HG02973 (cell line): ENCODE measurements around the gene CDHR5.
"Not testable (repeated sequence)": the region's sequence is repeated elsewhere in the genome, so short reads cannot be mapped to it uniquely, and the experiment has no call there.

ENCODE experiments used
- ATAC-seq: cut with Tn5 transposase; IDR thresholded peaks from one replicate; pipeline ENCODE4 v1.9.1; 2021; ENCODE audit warnings: moderate library complexity; ENCODE audit not compliant: unreplicated experiment

CDHR5 gene, protein sequence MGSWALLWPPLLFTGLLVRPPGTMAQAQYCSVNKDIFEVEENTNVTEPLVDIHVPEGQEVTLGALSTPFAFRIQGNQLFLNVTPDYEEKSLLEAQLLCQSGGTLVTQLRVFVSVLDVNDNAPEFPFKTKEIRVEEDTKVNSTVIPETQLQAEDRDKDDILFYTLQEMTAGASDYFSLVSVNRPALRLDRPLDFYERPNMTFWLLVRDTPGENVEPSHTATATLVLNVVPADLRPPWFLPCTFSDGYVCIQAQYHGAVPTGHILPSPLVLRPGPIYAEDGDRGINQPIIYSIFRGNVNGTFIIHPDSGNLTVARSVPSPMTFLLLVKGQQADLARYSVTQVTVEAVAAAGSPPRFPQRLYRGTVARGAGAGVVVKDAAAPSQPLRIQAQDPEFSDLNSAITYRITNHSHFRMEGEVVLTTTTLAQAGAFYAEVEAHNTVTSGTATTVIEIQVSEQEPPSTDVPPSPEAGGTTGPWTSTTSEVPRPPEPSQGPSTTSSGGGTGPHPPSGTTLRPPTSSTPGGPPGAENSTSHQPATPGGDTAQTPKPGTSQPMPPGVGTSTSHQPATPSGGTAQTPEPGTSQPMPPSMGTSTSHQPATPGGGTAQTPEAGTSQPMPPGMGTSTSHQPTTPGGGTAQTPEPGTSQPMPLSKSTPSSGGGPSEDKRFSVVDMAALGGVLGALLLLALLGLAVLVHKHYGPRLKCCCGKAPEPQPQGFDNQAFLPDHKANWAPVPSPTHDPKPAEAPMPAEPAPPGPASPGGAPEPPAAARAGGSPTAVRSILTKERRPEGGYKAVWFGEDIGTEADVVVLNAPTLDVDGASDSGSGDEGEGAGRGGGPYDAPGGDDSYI

DNA sequence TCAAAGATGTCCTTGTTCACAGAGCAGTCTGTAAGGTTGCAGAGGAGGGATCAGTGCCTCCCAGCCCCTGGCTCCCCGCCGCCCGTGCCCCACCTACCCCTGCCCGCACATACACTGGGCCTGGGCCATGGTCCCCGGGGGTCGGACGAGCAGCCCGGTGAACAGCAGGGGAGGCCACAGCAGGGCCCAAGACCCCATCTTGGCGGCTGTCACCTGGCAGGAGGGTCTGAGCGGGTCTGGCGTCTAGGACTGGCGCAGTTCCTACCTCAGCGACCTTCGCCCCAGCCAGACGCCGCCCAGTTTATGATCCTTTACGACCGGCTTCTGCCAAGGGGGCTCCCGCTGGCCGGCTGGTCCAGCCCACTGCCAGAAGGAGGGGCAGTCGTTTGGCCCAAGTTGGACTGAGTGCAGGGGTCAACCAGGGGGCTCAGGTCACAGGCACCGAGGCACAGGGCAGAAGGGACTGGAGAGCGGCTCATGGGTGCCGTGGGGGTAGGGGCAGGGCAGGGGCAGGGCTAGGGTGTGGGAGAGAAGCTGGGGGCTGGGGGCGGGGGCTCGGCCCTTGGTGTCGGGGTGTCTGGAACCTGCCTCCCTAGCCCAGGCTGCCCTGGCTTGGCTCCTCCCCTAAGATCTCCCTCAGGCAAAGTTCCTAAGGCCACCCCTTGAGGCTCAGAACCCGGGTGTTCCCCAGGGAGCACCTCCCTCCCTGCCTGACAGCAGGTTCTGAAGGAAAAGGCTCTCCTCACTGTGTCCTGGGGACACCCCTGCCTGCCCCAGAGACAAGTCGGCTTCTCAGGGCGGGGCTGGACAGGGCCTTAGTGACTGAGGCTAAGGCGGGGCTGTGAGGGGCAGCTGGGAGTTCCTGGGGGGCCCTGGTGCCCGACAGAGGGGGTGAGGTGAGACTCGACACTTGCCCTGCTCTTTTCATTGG lies at the start of gene CDHR5:
Gene CDHR5, minus strand, starts transcription at position 251 of the 931 bp plus-strand sequence. Its CDS starts 53 bp downstream, at position 198.
- no peak for ATAC-seq

DNA sequence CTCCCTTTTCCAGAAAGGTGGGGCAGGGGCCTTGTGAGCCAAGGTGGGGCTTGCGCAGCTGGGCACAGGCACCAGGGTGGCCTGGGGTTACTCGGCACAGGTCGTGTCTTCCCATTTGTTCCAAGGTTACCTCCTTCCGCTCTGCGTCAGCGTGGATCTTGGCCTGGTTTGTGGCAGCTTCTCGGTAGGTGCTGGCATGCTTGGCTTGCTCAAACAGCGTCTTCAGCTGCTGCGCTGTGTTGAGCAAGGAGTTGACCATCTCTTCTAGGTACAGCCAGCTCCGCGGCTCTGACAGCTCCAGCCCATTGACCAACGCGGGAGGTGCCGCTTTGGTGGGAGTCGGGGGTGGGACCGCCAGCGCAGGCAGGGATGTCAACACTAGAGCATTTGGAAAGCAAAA lies 49.7 kb upstream of the CDHR5 start:
- ATAC-seq = no peak

DNA sequence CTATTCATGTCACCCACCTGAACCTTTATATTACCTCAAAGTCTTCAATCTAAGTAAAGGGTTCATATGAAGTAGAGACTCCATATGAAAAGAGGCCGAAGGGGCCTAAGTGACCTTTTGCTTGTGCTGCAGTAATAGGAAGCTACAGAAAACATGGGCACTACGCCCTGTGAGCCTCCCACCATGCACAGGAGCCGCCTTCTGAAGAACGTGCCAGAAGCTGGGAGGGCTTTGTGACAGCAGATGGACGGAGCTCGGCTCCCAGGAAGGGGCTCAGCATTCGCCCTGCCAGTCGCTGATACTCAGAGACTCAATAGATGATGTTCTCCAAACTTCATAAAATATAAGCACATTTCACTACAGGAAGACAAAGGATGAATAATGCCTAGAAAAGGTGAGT lies 49.1 kb upstream of the CDHR5 start:
- ATAC-seq = no peak

DNA sequence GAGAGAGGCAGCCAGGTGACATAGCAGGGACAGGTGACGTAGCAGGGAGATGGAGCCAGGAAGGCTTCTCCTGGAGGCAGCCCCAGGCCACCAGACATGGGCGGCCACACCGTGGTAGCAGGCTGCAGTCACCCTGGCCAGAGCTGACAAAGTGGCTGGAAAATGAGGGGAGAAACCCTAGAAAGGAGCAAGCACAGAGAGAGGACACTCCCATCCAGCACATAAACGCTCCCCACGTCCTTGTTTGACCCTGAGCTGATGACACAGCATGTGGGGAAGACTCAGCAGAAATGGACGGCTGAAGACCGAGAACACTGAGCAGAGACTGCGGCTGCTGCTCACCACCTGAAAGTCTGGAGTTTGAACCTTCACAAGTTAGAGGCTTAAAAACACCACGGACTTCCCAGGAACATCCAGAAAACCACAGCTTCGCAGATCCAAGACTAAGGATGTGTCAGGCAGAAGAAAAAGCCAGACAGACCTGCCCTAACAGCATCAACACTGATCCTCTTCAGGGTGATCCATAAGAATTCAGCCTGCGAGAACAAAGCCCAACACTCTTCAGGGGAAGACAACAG lies 41.0 kb upstream of the CDHR5 start:
- no peak for ATAC-seq

DNA sequence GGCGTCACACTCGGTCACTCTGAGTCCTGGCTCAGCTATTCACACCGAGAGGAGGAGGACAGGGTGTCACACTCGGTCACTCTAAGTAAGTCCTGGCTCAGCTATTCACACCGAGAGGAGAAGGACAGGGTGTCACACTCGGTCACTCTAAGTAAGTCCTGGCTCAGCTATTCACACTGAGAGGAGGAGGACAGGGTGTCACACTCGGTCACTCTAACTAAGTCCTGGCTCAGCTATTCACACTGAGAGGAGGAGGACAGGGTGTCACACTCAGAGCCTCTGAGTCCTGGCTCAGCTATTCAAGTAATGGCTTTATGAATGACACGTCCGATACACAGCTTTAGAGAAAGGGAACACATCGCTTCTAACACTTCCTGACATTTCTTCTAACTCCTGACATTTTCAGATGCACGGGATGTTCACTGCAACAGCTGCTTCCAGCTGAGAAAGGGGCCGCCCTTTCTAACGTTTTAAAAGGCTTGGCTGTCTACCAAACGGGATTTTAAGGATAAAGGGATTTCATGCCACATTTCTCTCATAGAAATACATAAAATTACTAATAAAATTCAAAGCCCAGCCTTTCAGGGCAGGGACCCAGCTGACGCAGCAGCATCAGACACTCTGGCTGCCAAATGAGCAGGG lies 40.4 kb upstream of the CDHR5 start:
- no peak for ATAC-seq

DNA sequence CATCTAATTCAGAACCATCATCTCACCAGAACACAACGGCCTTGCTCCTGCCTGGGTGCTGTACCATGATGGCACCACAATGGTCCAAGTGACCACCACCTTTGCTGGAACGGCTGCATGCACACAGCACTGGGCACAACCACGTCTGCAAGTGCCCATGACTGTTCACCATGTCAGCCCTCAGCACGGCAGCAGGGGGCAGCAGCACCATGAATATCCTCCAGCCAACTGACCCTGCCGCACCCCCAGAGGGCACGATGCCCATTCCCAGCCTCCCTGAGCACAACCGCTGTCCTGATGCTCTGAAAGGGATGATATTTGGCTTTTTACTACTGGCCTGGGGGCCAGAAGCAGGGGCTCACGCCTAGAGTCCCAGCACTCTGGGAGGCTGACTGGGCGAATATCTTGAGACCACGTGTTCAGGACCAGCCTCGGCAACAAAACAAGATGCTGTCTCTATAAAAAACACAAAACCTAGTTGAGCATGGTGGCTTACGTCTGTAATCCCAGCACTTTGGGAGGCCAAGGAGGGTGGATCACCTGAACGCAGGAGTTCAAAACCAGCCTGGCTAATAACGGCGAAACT lies 38.0 kb upstream of the CDHR5 start:
- no peak for ATAC-seq

DNA sequence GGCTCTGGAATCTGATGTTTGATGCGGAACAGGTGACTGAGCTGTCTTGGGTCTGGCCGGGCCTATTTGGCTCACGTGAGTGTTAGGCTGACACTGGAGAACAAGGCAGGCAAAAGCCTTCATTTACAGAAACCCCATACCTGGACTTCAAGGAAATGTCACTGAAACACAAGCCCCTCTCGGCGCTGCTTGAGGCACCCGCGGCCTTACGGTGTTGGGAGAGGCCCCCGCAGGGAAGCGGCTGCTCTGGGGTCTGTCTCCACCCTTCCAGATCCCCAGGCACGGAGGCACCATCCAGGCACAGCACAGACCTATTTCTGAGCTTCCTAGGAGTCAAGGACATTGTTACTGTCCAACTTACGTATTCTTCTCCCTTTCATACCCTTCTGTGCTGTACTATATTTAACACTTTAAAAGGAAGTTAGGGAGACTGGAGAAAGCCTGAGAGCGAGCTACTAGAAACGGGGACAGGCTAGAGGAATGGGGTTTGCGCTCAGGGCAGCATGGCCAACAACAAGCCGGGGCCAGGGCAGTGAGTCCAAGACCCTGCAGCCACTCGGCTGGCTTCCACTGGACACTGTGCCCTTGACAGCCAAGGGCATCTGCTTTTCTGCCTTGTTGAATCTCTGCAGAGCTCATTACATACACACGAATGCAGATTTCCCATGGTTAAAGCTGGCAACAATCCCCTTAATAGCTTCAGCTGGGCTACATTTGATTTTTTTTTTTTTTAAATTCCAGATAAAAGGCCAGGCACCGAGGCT lies 36.1 kb upstream of the CDHR5 start:
- ATAC-seq = no peak

DNA sequence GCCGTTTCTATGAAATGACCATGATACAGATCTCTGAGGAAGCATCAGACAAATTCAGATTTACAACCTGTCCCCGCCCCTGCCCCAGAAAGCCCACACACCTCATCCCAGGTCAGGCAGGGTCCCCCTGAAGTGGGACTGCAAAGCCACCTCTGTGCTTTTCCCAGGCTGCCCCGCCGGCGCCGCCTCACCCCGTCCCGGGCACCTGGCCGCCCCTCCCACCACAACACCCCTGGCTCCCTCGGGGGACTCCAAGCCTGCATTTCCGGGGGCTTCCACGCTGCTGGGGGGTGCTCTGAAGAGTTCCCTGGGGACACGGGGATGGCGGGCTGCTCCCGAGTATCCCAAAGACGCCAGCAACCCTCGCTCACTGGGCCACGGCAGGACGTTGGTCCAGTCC lies 35.5 kb upstream of the CDHR5 start:
- no peak for ATAC-seq

DNA sequence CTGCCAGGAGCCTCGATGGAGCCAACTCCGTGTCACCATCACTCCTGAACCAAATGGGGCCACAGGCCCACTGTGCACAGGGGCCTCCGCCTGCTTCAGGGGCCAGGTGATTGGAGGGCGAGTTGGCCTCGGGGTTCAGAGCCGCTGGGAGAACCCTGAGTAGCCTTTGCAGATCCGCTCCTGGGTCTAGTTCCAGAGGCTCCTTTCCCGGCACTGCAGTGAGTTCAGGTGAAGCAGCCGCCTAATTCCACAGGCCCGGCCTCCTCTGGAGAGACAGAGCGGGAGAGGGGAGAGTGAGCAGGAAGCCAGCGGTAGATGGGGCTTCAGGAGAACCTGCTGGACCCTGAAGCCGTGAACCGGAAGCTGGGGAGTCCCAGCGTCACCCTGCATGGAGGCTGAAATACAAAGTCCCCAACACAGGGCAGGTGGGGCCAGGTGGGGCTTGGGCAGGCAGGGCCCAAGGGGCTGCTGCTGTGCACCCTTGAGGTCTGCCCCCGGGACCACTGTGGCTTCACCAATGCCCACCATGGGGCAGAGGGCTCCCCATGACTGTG lies 34.9 kb upstream of the CDHR5 start:
- ATAC-seq = no peak

DNA sequence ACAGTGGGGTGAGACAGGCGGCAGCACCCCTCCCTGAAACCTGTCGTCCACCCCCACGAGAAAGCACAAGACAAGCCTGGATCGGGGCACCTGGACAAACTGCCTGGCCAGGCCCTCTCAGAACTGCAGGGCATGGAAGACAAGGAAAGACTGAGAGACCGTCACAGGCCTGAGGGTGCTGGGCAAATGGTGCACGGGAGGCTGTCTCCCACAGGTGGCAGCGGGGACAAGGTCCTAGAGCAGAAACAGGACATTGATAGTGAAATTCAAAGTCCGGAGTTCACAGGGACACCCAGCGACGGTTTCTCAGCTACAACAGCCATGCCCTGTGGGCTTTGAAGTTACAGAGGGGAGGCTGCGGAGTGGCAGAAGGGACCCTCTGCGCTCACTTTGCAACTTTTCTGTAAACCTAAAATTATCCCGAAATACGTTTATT lies 33.0 kb upstream of the CDHR5 start:
- ATAC-seq = no peak

DNA sequence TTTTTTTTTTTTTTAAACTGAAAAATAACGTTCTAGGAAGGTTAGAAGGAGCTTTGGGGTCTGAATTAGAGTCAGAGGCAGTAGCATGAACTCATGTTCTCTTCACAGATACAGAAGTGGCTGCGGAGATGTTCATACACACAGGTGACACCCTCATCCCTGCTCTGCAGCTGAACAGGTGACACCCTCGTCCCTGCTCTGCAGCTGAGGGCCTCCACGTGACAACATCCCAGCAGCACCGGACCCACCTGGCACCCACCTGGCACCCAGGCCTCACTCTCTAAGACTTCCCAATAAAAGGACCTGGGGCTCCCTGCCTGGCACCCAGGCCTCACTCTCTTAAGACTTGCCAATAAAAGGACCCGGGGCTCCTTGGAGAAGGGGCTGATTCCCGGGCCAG lies 32.1 kb upstream of the CDHR5 start:
- no peak for ATAC-seq

DNA sequence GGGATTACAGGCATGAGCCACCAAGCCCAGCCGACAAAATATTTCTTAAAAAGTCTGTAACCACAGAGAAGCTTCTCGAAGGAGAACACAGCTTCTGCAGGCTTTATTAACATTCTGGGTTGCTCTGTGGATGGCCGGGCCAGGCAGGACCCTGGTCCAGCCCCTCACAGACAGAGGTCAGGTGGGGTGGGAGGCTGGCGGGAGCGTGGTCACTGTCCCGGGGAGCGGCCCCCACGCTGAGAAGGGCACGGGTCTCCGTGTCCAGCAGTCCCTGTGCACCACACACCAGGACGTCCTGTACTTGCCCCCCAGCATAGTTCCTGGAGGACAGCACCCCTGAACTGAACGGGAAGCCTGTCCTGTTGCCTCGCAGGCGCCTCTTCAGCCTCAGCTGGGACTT lies 31.7 kb upstream of the CDHR5 start:
- no peak for ATAC-seq

DNA sequence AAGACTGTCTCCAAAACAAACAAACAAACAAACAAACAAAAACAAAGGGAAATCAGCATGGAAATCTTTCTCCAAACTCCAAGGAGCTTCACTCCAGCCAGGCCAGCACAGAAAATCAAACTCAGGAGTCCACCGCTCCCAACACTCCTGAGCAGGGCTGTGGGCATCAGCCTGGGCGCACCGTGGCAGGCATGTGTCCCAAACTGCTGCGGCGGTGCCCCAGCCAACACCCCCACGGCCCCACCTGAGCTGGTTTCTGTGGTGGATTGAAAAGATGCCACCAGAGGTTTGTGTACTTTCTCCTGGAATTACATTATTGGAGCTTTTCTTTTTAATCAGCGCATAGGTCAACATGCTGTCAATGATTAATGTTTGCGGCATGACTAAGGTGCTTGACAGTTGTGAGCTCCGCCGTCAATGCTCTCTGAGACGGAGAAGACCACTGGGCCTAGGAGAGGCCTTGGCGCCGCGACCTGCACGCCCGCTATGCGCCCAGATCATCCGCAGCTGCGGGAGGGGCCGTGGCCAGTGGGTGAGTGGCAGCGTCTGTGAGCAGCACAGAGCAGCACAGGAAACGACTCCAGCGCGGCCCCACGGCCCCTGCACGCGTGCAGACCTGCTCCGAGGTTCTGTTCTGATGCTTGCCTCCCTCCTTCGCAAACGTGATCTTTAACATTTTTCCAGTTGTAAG lies 30.4 kb upstream of the CDHR5 start:
- no peak for ATAC-seq

DNA sequence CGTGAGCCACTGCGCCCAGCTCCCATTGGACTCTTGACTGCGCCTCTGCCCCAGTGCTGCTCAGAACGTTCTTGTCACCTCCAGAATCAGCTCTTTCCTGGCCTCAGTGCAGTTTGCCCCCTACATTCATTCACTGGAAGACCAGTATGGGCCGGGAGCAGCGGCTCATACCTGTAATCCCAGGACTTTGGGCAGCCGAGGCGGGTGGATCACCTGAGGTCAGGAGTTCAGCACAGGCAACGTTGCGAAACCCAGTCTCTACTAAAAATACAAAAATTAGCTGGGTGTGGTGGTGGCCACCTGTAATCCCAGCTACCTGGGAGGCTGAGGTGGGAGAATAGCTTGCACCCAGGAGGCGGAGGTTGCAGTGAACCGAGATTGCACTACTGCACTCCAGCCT lies 29.7 kb upstream of the CDHR5 start:
- ATAC-seq = not testable (repeated sequence)

DNA sequence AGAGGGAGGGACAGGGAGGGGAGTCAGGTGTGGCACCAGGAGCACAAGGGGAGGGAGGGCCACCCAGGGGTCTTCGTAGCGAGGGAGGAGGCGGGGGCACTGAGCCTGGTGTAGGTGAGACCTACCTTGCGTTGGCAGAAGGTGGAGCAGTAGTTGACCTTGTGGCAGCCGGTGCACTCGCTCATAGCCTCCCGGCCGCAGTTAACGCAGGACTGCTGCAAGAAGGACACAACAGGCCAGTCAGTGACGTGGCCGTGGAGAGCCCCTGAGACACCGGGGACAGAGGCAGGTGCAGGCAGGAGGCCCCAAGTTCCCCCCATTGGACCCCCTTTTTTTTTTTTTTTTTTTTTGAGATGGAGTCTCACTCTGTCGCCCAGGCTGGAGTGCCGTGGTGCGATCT lies 29.1 kb upstream of the CDHR5 start:
- ATAC-seq = no peak

DNA sequence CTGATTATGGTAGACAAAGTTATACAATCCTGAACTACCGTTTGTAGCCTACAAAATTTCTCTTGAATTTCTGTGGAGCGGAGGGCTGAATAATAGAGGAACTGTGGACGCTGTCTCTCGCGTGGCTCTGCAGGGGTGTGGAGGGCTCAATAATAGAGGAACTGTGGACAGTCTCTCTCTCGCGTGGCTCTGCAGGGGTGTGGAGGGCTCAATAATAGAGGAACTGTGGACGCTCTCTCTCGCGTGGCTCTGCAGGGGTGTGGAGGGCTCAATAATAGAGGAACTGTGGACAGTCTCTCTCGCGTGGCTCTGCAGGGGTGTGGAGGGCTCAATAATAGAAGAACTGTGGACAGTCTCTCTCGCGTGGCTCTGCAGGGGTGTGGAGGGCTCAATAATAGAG lies 28.4 kb upstream of the CDHR5 start:
- ATAC-seq = not testable (repeated sequence)

DNA sequence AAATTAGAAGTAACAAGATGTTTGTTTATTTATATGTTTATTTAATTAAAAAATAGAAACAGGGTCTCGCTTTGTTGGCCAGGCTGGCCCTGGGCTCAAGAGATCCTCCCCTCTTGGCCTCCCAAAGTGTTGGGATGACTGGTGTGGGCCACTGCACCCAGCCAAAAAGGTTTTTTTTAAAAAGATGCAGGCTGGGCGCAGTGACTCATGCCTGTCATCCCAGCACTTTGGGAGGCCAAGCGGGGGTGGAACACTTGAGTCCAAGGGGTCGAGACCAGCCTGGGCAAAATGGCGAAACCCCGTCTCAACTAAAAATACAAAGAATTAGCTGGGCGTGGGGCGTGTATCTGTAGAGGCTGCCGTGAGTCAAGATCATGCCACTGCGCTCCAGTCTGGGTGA lies 25.7 kb upstream of the CDHR5 start:
- ATAC-seq = no peak

DNA sequence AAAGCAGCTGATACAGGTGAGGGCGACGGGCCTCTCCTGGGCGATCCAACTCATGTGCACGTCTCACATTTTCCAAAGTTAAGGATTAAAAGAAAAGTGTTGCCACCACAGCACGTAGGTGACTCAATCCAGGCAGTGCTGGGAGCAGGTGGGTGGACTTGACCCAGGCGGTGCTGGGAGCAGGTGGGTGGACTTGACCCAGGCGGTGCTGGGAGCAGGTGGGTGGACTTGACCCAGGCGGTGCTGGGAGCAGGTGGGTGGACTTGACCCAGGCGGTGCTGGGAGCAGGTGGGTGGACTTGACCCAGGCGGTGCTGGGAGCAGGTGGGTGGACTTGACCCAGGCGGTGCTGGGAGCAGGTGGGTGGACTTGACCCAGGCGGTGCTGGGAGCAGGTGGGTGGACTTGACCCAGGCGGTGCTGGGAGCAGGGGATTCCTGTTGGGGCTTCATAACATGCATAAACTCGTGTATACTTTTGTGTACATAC lies 23.0 kb upstream of the CDHR5 start:
- ATAC-seq = not testable (repeated sequence)
